Esophagus muscularis mucosa (tissue), 4 donors: ENCODE measurements around the gene USP12. TPM values are rescaled to one million over a fixed set of nuclear protein-coding genes. Genes with fewer than 3 reads are reported as not detected.
"Not testable (repeated sequence)": the region's sequence is repeated elsewhere in the genome, so short reads cannot be mapped to it uniquely, and the experiment has no call there.

Source experiments
- DNase-seq: peaks from one replicate; pipeline ENCODE4 v3.0.0-alpha.2; 2017; ENCODE audit errors: extremely low spot score
- H3K27ac ChIP-seq, 4 donors: fragments of 200-600 bp; sonication (generic); replicated peaks in 1 of 4; 1 replicate in 3 of 4; 2 replicates in 1 of 4; pipeline ENCODE4 v1.5.1; 2016 to 2019; ENCODE audit warnings: mild to moderate bottlenecking in 1 of 4
- H3K27me3 ChIP-seq, 4 donors: fragments of 200-600 bp; sonication (generic); one replicate each; pipeline versions ENCODE4 v1.5.1 to v1.6.0; 2016 to 2019
- H3K36me3 ChIP-seq, 4 donors: fragments of 200-600 bp; sonication (generic); one replicate each; pipeline ENCODE4 v1.5.1; 2016 to 2019
- H3K4me1 ChIP-seq, 4 donors: fragments of 200-600 bp; sonication (generic); one replicate each; pipeline ENCODE4 v1.5.1; 2016 to 2019
- H3K4me3 ChIP-seq, 4 donors: fragments of 200-600 bp; sonication (generic); 1 replicate in 2 of 4; 2 replicates in 2 of 4; pipeline ENCODE4 v1.5.1; 2016 to 2019; ENCODE audit warnings: mild to moderate bottlenecking in 4 of 4, moderate library complexity in 1 of 4
- H3K9me3 ChIP-seq, 4 donors: fragments of 200-600 bp; sonication (generic); 1 replicate in 3 of 4; 2 replicates in 1 of 4; pipeline ENCODE4 v1.5.1; 2016 to 2019
- CTCF ChIP-seq, 3 experiments: fragments of 200-600 bp in 2 of 3; fragments of 450-650 bp in 1 of 3; sonication (generic) in 2 of 3; IDR thresholded peaks; one replicate each; pipeline ENCODE4 v1.5.1; 2017 to 2019; ENCODE audit warnings: antibody characterized with exemption in 3 of 3, mild to moderate bottlenecking in 2 of 3, moderate library complexity in 1 of 3
- EP300 ChIP-seq: sonication (generic); formaldehyde crosslinking; IDR thresholded peaks from one replicate; pipeline ENCODE4 v1.6.1; 2017; ENCODE audit warnings: antibody characterized with exemption
- POLR2A ChIP-seq: fragments of 450-650 bp; IDR thresholded peaks from one replicate; pipeline ENCODE4 v1.6.1; 2017; ENCODE audit warnings: antibody characterized with exemption, moderate library complexity, mild to moderate bottlenecking, low read depth
- POLR2AphosphoS5 ChIP-seq, 2 donors: sonication (generic); formaldehyde crosslinking; IDR thresholded peaks; one replicate each; pipeline ENCODE4 v1.6.1; 2017; ENCODE audit warnings: antibody characterized with exemption in 2 of 2
- WGBS: methylation state at CpG from one replicate; pipeline ENCODE4 v1.1.5; 2018; 5-methylcytosine and 5-hydroxymethylcytosine counted together
- intact Hi-C: fragments of 100-400 bp; cut with DNase I; formaldehyde crosslinking; loops from one replicate; pipeline ENCODE4 v1.15.1; 2023
- total RNA-seq, 4 donors: library from RNA; depleted of rRNA; stranded (reverse); fragments of >200 nt; gene quantifications; one replicate each; pipeline versions ENCODE4 v1.1.0 to v1.2.1, GENCODE V29; 2016

Gene USP12, protein sequence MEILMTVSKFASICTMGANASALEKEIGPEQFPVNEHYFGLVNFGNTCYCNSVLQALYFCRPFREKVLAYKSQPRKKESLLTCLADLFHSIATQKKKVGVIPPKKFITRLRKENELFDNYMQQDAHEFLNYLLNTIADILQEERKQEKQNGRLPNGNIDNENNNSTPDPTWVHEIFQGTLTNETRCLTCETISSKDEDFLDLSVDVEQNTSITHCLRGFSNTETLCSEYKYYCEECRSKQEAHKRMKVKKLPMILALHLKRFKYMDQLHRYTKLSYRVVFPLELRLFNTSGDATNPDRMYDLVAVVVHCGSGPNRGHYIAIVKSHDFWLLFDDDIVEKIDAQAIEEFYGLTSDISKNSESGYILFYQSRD
- 100 to 1,000 TPM in 1 of 4 donors, 10 to 100 TPM in 3; 55.6 to 107 (median 87.3) TPM for total RNA-seq

- intact Hi-C loops: loop anchor here (5.0 to 10.0 kb wide), 4 partner anchors 81 to 184 kb away; partner anchors contain the start of genes RASL11A and RPL21
- Histone ChIP-seq H3K4me3 (peak within 1 kb of the TSS; percentile 76 to 94 (median 82)), H3K9me3 (no peaks in the 10 kb centered on the region), H3K36me3 (no peaks in the 10 kb centered on the region), H3K27me3 (no peaks in the 10 kb centered on the region), H3K4me1 (peaks cover 38 to 51% (median 47%) of the 10 kb centered on the region in 4 donors), H3K27ac (peak within 1 kb of the TSS; percentile 92 to 98 (median 97))
- TF ChIP-seq EP300 (no peak), CTCF (IDR thresholded peaks at IDR 0.05) (peak in 2 of 3 experiments; percentile 13 to 18), POLR2AphosphoS5 (IDR thresholded peaks at IDR 0.05) (peak in 1 of 2 donors; percentile 55)
- no peak for DNase-seq
- WGBS: no CpG with 5 or more reads among the region's 88 CpGs
These were observed at the start of gene USP12 for GRCh38 chr13:27171244-27171826. USP12 (minus strand) TSS chr13:27171811; CDS start chr13:27171639, 172 bp downstream.

DNA sequence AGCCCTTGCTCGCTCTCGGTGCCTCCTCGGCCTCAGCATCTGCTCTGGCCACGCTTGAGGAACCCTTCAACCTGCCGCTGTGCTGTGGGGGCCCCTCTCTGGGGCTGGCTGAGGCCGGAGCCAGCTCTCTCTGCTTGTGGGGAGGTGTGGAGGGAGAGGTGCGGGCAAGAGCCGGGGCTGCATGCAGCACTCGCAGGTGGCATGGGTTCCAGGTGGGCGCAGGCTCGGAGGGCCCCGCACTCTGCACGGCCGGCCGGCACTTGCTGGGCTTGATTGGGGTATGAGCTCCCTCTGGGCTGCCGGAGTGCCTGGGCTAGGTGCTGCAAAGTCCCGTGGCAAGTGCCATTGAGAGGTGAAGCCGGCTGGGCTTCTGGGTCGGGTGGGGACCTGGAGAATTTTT, 48.0 kb upstream of the USP12 start:
- Histone ChIP-seq H3K36me3 (no peaks in the 10 kb centered on the region), H3K4me1 (no peaks in the 10 kb centered on the region), H3K27me3 (no peaks in the 10 kb centered on the region), H3K27ac (no peak overlapping the region), H3K4me3 (no peak overlapping the region), H3K9me3 (peaks cover 0 to 3% (median 0%) of the 10 kb centered on the region in 4 donors)
- WGBS: 94% methylated on average over 13 of the region's 19 CpGs
- intact Hi-C loops: no loop called here
- TF ChIP-seq POLR2A (no peak), EP300 (no peak), POLR2AphosphoS5 (IDR thresholded peaks at IDR 0.05) (no peak), CTCF (IDR thresholded peaks at IDR 0.05) (no peak)
- DNase-seq: peak; percentile 34

GRCh38 chr13:27218861-27219260, 47.2 kb upstream of the USP12 start:
- H3K4me3 ChIP-seq, H3K9me3 ChIP-seq, H3K36me3 ChIP-seq, H3K4me1 ChIP-seq, H3K27ac ChIP-seq, DNase-seq, intact Hi-C loops, H3K27me3 ChIP-seq: not testable (repeated sequence)
- 76% methylated on average over 1 of the region's 1 CpG for WGBS

GRCh38 chr13:27217791-27218190, 46.2 kb upstream of the USP12 start:
- WGBS: 77% methylated on average over 2 of the region's 2 CpGs
- H3K27ac ChIP-seq, H3K4me3 ChIP-seq, intact Hi-C loops, H3K27me3 ChIP-seq, H3K36me3 ChIP-seq, H3K4me1 ChIP-seq, H3K9me3 ChIP-seq, DNase-seq: not testable (repeated sequence)

- H3K4me1 ChIP-seq, H3K36me3 ChIP-seq, H3K27ac ChIP-seq, H3K27me3 ChIP-seq, DNase-seq, H3K4me3 ChIP-seq, intact Hi-C loops: not testable (repeated sequence)
- 90% methylated on average over 5 of the region's 5 CpGs for WGBS
- peaks cover 0 to 20% (median 2%) of the 10 kb centered on the region in 4 donors for H3K9me3 ChIP-seq
These were observed 41.8 kb upstream of the USP12 start for GRCh38 chr13:27213386-27213785.

- intact Hi-C loops: no loop called here
- Histone ChIP-seq H3K4me1 (no peaks in the 10 kb centered on the region), H3K27ac (no peak overlapping the region), H3K36me3 (no peaks in the 10 kb centered on the region), H3K27me3 (no peaks in the 10 kb centered on the region), H3K9me3 (peaks cover 0 to 20% (median 2%) of the 10 kb centered on the region in 4 donors), H3K4me3 (no peak overlapping the region)
- no peak for TF ChIP-seq CTCF (IDR thresholded peaks at IDR 0.05)
- 82% methylated on average over 5 of the region's 17 CpGs for WGBS
- no peak for DNase-seq
These were observed 40.3 kb upstream of the USP12 start for GRCh38 chr13:27211771-27212364.
